ENCODE measurements around the gene CFAP97D1.

CFAP97D1 gene

GRCh38 chr17:43830510-43831140, 50.4 kb downstream of the CFAP97D1 start:
- peaks cover 0 to 17% (median 6%) of the 10 kb centered on the region in 11 experiments; a peak in 12 of 22 replicates for H3K27me3 ChIP-seq
- no peaks in the 10 kb centered on the region for H3K9me3 ChIP-seq (replicated peaks in 1 of 11)
- H3K4me1 ChIP-seq, result peaks cover 11 to 30% (median 14%) of the 10 kb centered on the region in 10 experiments; a peak in 18 of 20 replicates
- H3K4me2 ChIP-seq, result peak overlapping the region in 4 of 11 experiments; percentile 89 to 96 (median 96); a peak in 6 of 22 replicates
- peaks cover 0 to 57% (median 3%) of the 10 kb centered on the region in 11 experiments; a peak in 10 of 22 replicates for H3K36me3 ChIP-seq
- no peak for TF ChIP-seq Cebpa-rat (IDR thresholded peaks at IDR 0.05)
- peak overlapping the region in 1 of 11 experiments; percentile 18; a peak in 1 of 22 replicates for H3K9ac ChIP-seq
- peaks cover 0 to 21% (median 0%) of the 10 kb centered on the region in 11 experiments; a peak in 4 of 22 replicates for H4K20me1 ChIP-seq
- H3K27ac ChIP-seq, result no peak overlapping the region
- H3K4me3 ChIP-seq, result no peak overlapping the region

GRCh38 chr17:43831633-43832032, 51.4 kb downstream of the CFAP97D1 start:
- Histone ChIP-seq H3K36me3 (peaks cover 0 to 47% (median 3%) of the 10 kb centered on the region in 11 experiments; a peak in 9 of 22 replicates), H3K27me3 (peaks cover 0 to 17% (median 6%) of the 10 kb centered on the region in 11 experiments; a peak in 12 of 22 replicates), H3K4me2 (peak overlapping the region in 8 of 11 experiments; percentile 86 to 98 (median 96); a peak in 13 of 22 replicates), H3K9me3 (replicated peaks in 1 of 11) (no peaks in the 10 kb centered on the region), H3K9ac (peak overlapping the region in 2 of 11 experiments; percentile 77 to 78; a peak in 3 of 22 replicates), H3K4me3 (peak overlapping the region in 1 of 10 experiments; percentile 62; a peak in 1 of 20 replicates), H3K4me1 (peaks cover 11 to 30% (median 14%) of the 10 kb centered on the region in 10 experiments; a peak in 18 of 20 replicates), H4K20me1 (peaks cover 0 to 21% (median 0%) of the 10 kb centered on the region in 11 experiments; a peak in 4 of 22 replicates), H3K27ac (no peak overlapping the region)
- TF ChIP-seq Cebpa-rat (IDR thresholded peaks at IDR 0.05), result no peak

GRCh38 chr17:43832168-43832975, 52.1 kb downstream of the CFAP97D1 start:
- Histone ChIP-seq H3K27me3 (peaks cover 0 to 17% (median 6%) of the 10 kb centered on the region in 11 experiments; a peak in 12 of 22 replicates), H3K4me2 (peak overlapping the region; percentile 81 to 98 (median 96)), H3K27ac (peak overlapping the region; percentile 12 to 69 (median 42); a peak in 17 of 22 replicates), H3K9ac (peak overlapping the region; percentile 61 to 80 (median 77)), H4K20me1 (peaks cover 0 to 21% (median 0%) of the 10 kb centered on the region in 11 experiments; a peak in 4 of 22 replicates), H3K36me3 (peaks cover 0 to 40% (median 3%) of the 10 kb centered on the region in 11 experiments; a peak in 9 of 22 replicates), H3K9me3 (replicated peaks in 1 of 11) (no peaks in the 10 kb centered on the region), H3K4me1 (peaks cover 11 to 30% (median 14%) of the 10 kb centered on the region in 10 experiments; a peak in 18 of 20 replicates), H3K4me3 (peak overlapping the region; percentile 58 to 76 (median 67))
- TF ChIP-seq Cebpa-rat (IDR thresholded peaks at IDR 0.05), result no peak

- Histone ChIP-seq H3K4me1 (peaks cover 11 to 30% (median 14%) of the 10 kb centered on the region in 10 experiments; a peak in 18 of 20 replicates), H3K4me2 (peak within 1 kb of the TSS; percentile 81 to 98 (median 96)), H3K9me3 (replicated peaks in 1 of 11) (no peaks in the 10 kb centered on the region), H3K27ac (peak within 1 kb of the TSS; percentile 12 to 69 (median 42); a peak in 17 of 22 replicates), H3K27me3 (peaks cover 0 to 17% (median 6%) of the 10 kb centered on the region in 11 experiments; a peak in 12 of 22 replicates), H3K36me3 (peaks cover 0 to 31% (median 3%) of the 10 kb centered on the region in 11 experiments; a peak in 9 of 22 replicates), H3K9ac (peak within 1 kb of the TSS; percentile 61 to 80 (median 77)), H4K20me1 (peaks cover 0 to 21% (median 0%) of the 10 kb centered on the region in 11 experiments; a peak in 4 of 22 replicates), H3K4me3 (peak within 1 kb of the TSS; percentile 58 to 76 (median 67))
- no peak for TF ChIP-seq Cebpa-rat (IDR thresholded peaks at IDR 0.05)
Observed at GRCh38 chr17:43832976-43833829, 53.0 kb downstream of the CFAP97D1 start, which contains the start of gene MPP3. TSS of gene MPP3 (minus strand) at chr17:43833146. CDS start at chr17:43831906, 1,240 bp downstream.

GRCh38 chr17:43834106-43834505, 53.9 kb downstream of the CFAP97D1 start:
- Histone ChIP-seq H3K27ac (no peak overlapping the region), H4K20me1 (peaks cover 0 to 21% (median 0%) of the 10 kb centered on the region in 11 experiments; a peak in 4 of 22 replicates), H3K4me3 (no peak overlapping the region), H3K9ac (no peak overlapping the region), H3K9me3 (replicated peaks in 1 of 11) (no peaks in the 10 kb centered on the region), H3K27me3 (peaks cover 0 to 17% (median 6%) of the 10 kb centered on the region in 11 experiments; a peak in 12 of 22 replicates), H3K4me1 (peaks cover 11 to 30% (median 14%) of the 10 kb centered on the region in 10 experiments; a peak in 18 of 20 replicates), H3K36me3 (peaks cover 0 to 22% (median 3%) of the 10 kb centered on the region in 11 experiments; a peak in 9 of 22 replicates), H3K4me2 (peak overlapping the region in 7 of 11 experiments; percentile 86 to 98 (median 95); a peak in 3 of 22 replicates)
- TF ChIP-seq Cebpa-rat (IDR thresholded peaks at IDR 0.05), result no peak

All from BLaER1 treated with 17β-estradiol and CSF1 and Interleukin-3, amounts not matched to agents 10 nM and 100 nM (cell line).